ENCODE results near the gene ACOXL. TPM values are rescaled to one million over a fixed set of nuclear protein-coding genes. Genes with fewer than 3 reads are reported as not detected.
A peak's percentile ranks its signal among the peaks of the same experiment; 100 is the strongest.

ACOXL gene
- total and polyA plus RNA-seq, 2 of the 8 experiments (the other 6 are each of a cell fraction or from before 2014, with no cell fraction given) = 11.4 to 20.6 TPM

GRCh38 chr2:110770404-110770958, 38.1 kb downstream of the ACOXL start:
- Histone ChIP-seq H3K9me3 (ENCODE audit: insufficient read depth in 2 of 2, low read depth in 1 of 2, low read length in 1 of 2) (no peaks in the 10 kb centered on the region), H3K4me1 (replicated peaks in 1 of 4; ENCODE audit: control insufficient read depth in 3 of 4, insufficient read depth in 4 of 4, low read length in 3 of 4) (peaks cover 18 to 43% (median 32%) of the 10 kb centered on the region in 4 experiments), H4K20me1 (replicated peaks in 1 of 2; ENCODE audit: control insufficient read depth in 1 of 2, insufficient read depth in 2 of 2, low read length in 2 of 2) (peaks cover 1 to 4% of the 10 kb centered on the region in 2 experiments), H4K91ac (replicated peaks; ENCODE audit: insufficient read length, low read length) (peak overlapping the region; percentile 35), H4K5ac (ENCODE audit: insufficient read length, low read depth, low read length) (peak overlapping the region; percentile 7), H2BK15ac (ENCODE audit: low read length) (peak overlapping the region; percentile 99; the same call in 1 of the 2 replicates), H3K9ac (replicated peaks in 1 of 4; ENCODE audit: extremely low read depth in 1 of 4, low read depth in 3 of 4, low read length in 3 of 4) (no peak overlapping the region), H3K4ac (replicated peaks; ENCODE audit: insufficient read length, low read depth, low read length) (peak overlapping the region; percentile 15), H3K36me3 (ENCODE audit: control insufficient read depth in 2 of 4, insufficient read depth in 4 of 4, low read length in 3 of 4) (no peaks in the 10 kb centered on the region; a peak in 1 of 8 replicates), H2BK5ac (ENCODE audit: low read depth, low read length) (peak overlapping the region; percentile 61; the same call in 1 of the 2 replicates), H3K27me3 (replicated peaks in 1 of 4; ENCODE audit: control insufficient read depth in 3 of 4, extremely low read depth in 1 of 4, insufficient read depth in 3 of 4, low read length in 3 of 4) (no peaks in the 10 kb centered on the region), H2BK20ac (ENCODE audit: low read length) (no peak overlapping the region), H4K8ac (ENCODE audit: extremely low read depth, insufficient read depth, low read length) (no peak overlapping the region), H2AFZ (ENCODE audit: low read length) (no peak overlapping the region), H3K4me3 (ENCODE audit: extremely low read depth in 1 of 4, insufficient read depth in 2 of 4, low read depth in 3 of 4, low read length in 4 of 4) (no peak overlapping the region), H3K18ac (ENCODE audit: extremely low read depth, low read length) (peak overlapping the region; percentile 36; the same call in 1 of the 2 replicates), H3K27ac (ENCODE audit: low read depth, low read length) (no peak overlapping the region), H3K14ac (ENCODE audit: insufficient read length) (no peak overlapping the region), H3K23ac (ENCODE audit: insufficient read length) (no peak overlapping the region), H3K4me2 (ENCODE audit: insufficient read depth in 1 of 2, low read depth in 2 of 2, low read length in 2 of 2) (peak overlapping the region in 1 of 2 experiments; percentile 11; a peak in 1 of 4 replicates), H2BK120ac (replicated peaks; ENCODE audit: low read depth, low read length) (no peak overlapping the region), H2BK12ac (ENCODE audit: low read depth, low read length) (peak overlapping the region; percentile 60; the same call in 1 of the 2 replicates), H2AK5ac (ENCODE audit: low read depth, low read length) (no peak overlapping the region), H3K56ac (replicated peaks; ENCODE audit: insufficient read length, low read depth, low read length) (no peak overlapping the region), H3K23me2 (ENCODE audit: low read depth, low read length) (peaks cover 5% of the 10 kb centered on the region), H3K79me1 (ENCODE audit: low read depth, low read length) (no peaks in the 10 kb centered on the region; the same call in 1 of the 2 replicates), H3K79me2 (ENCODE audit: control insufficient read depth in 1 of 2, insufficient read depth in 2 of 2, low read length in 2 of 2) (peaks cover 0 to 26% of the 10 kb centered on the region in 2 experiments; a peak in 2 of 4 replicates)
- ChIA-PET CTCF (ENCODE audit: partially characterized antibody) (interaction anchor here (1.0 to 4.5 kb wide), 9 partner anchors 10 to 297 kb away, joined by 3 to 22 read pairs (median 4); no protein-coding TSS in a partner anchor), POLR2A (ENCODE audit: partially characterized antibody) (interaction anchor here (0.6 to 0.7 kb wide), 2 partner anchors 22 to 25 kb away, joined by 3 read pairs; no protein-coding TSS in a partner anchor)
- WGBS, 2 experiments (ENCODE audit: extremely low coverage in 1 of 2, insufficient coverage in 1 of 2, insufficient read length in 1 of 2, insufficient replicate concordance in 2 of 2, low coverage in 1 of 2, low lambda C conversion rate in 2 of 2, missing lambda C conversion rate in 1 of 2) = 83% methylated on average over 16 of the region's 16 CpGs; no CpG with 5 or more reads in 1 of the 2 experiments
- no peak for DNase-seq (ENCODE audit: low read depth in 1 of 2, low spot score in 2 of 2)
- TF ChIP-seq BCL11A (IDR thresholded peaks at IDR 0.05; ENCODE audit: low read depth in 2 of 2, low read length in 2 of 2) (peak in 1 of 2 experiments; percentile 19), CBX8 (IDR thresholded peaks at IDR 0.05; ENCODE audit: borderline replicate concordance, low read depth, low read length) (no peak)
- no peak for FAIRE-seq
